Cardiac fibroblast (primary cell): ENCODE measurements around the gene RBM15.

Source experiments
- DNase-seq, 2 donors: peaks; one replicate each; pipeline versions ENCODE4 v3.0.0 to v3.0.0-alpha.2; 2010; ENCODE audit warnings: low read depth in 2 of 2
- H3K4me3 ChIP-seq, 2 donors: replicated peaks in 1 of 2; 1 replicate in 1 of 2; 2 replicates in 1 of 2; pipeline ENCODE4 v1.5.1; 2011; ENCODE audit warnings: low read depth in 2 of 2, low read length in 2 of 2, mild to moderate bottlenecking in 2 of 2, moderate library complexity in 1 of 2
- CTCF ChIP-seq: IDR thresholded peaks from one replicate; pipeline ENCODE4 v1.5.1; 2011; ENCODE audit warnings: low read depth, mild to moderate bottlenecking, low read length, inconsistent platforms

The RBM15 gene

GRCh38 chr1:110341146-110341871, 2.1 kb downstream of the RBM15 start:
- no peak for TF ChIP-seq CTCF
- peak overlapping the region; percentile 4 to 32 for H3K4me3 ChIP-seq
- no peak for DNase-seq

DNA sequence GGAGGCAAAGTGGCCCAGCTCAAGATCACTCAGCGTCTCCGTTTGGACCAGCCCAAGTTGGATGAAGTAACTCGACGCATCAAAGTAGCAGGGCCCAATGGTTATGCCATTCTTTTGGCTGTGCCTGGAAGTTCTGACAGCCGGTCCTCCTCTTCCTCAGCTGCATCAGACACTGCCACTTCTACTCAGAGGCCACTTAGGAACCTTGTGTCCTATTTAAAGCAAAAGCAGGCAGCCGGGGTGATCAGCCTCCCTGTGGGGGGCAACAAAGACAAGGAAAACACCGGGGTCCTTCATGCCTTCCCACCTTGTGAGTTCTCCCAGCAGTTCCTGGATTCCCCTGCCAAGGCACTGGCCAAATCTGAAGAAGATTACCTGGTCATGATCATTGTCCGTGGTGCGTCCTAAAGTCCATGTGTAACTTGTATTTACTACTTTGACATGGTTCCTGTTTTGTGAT, 2.7 kb downstream of the RBM15 start:
- TF ChIP-seq CTCF, result no peak
- H3K4me3 ChIP-seq, result peak overlapping the region; percentile 4 to 32
- no peak for DNase-seq

GRCh38 chr1:110343249-110343648, 4.1 kb downstream of the RBM15 start:
- no peak overlapping the region for H3K4me3 ChIP-seq
- DNase-seq, result no peak
- TF ChIP-seq CTCF, result no peak

DNA sequence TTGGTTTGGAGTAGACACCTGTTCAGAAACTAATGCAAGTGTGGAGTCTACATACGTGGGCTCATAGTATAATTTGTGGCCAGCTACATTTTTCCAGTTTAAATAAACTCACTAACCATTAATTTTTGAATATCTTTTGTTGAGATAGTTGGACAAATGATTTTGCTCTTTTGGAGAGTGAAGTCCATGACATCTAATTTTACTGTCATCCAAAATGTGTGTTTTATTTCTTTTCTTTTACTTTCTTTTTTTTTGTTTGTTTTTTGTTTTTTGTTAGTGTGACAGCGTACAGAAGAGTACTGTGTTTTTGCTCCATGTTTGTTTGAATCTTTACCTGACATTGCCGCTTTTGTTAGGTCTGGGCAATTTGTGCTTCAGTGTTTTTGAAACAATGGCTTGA, 5.0 kb downstream of the RBM15 start:
- no peak for TF ChIP-seq CTCF
- DNase-seq, result no peak
- no peak overlapping the region for H3K4me3 ChIP-seq

GRCh38 chr1:110345480-110345879, 6.3 kb downstream of the RBM15 start:
- H3K4me3 ChIP-seq, result no peak overlapping the region
- no peak for TF ChIP-seq CTCF
- no peak for DNase-seq

DNA sequence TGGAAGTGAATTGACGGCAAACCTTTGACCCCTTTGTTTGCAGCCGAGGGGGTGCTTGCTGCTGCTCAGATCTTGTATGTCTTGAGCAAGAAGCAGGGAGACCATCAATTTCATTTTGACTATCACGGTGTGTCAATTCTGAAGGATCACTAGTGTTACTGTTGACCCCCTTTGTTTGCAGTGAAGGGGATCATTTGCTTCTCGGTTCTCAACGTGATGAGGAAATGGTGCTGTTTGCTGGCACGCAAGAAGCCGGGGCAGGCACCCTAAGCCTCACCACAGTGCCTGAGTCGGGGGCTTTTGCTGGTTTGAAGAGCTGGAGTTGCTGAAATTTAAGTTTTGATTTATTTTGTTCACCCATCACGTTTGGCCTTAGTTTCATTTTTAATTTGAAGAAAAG, 7.5 kb downstream of the RBM15 start:
- DNase-seq, result no peak
- TF ChIP-seq CTCF, result no peak
- H3K4me3 ChIP-seq, result no peak overlapping the region
